WTC11 (cell line): ENCODE measurements around the gene PRRG1.

Experiments used
- ARID4B ChIP-seq: sonication (generic); formaldehyde crosslinking; IDR thresholded peaks from 2 replicates; pipeline ENCODE4 v1.8.0; 2023; ENCODE audit warnings: missing genetic modification reagents, mild to moderate bottlenecking, borderline replicate concordance
- ATF2 ChIP-seq: sonication (generic); formaldehyde crosslinking; IDR thresholded peaks from 2 replicates; pipeline ENCODE4 v1.8.1; 2022; ENCODE audit warnings: low read depth, missing genetic modification reagents, borderline replicate concordance
- CTCF ChIP-seq: fragments of 200-600 bp; IDR thresholded peaks from 2 replicates; pipeline ENCODE4 v1.8.0; 2022; ENCODE audit warnings: antibody characterized with exemption
- ESRRA ChIP-seq: sonication (generic); formaldehyde crosslinking; IDR thresholded peaks from 2 replicates; pipeline ENCODE4 v1.8.1; 2022; ENCODE audit warnings: mild to moderate bottlenecking, missing genetic modification reagents, borderline replicate concordance
- GABPB1 ChIP-seq: sonication (generic); formaldehyde crosslinking; IDR thresholded peaks from 2 replicates; pipeline ENCODE4 v1.8.1; 2023; ENCODE audit warnings: mild to moderate bottlenecking, missing genetic modification reagents
- HMGXB4 ChIP-seq: sonication (generic); formaldehyde crosslinking; IDR thresholded peaks from 2 replicates; pipeline ENCODE4 v1.8.1; 2023; ENCODE audit warnings: mild to moderate bottlenecking, moderate library complexity, missing genetic modification reagents
- JUN ChIP-seq: sonication (generic); formaldehyde crosslinking; IDR thresholded peaks from 2 replicates; pipeline ENCODE4 v1.8.0; 2023; ENCODE audit warnings: mild to moderate bottlenecking, missing genetic modification reagents
- NFATC4 ChIP-seq: fragments of 250-450 bp; sonication (Bioruptor Pico); IDR thresholded peaks from 2 replicates; pipeline ENCODE4 v1.9.0; 2021; ENCODE audit warnings: mild to moderate bottlenecking
- USF1 ChIP-seq: sonication (generic); formaldehyde crosslinking; IDR thresholded peaks from 2 replicates; pipeline ENCODE4 v1.8.0; 2022; ENCODE audit warnings: mild to moderate bottlenecking, missing genetic modification reagents
- ZNF232 ChIP-seq: sonication (generic); formaldehyde crosslinking; IDR thresholded peaks from 2 replicates; pipeline ENCODE4 v1.8.0; 2022; ENCODE audit warnings: mild to moderate bottlenecking, missing genetic modification reagents
- ZNF263 ChIP-seq: sonication (generic); formaldehyde crosslinking; IDR thresholded peaks from 2 replicates; pipeline ENCODE4 v1.8.1; 2022; ENCODE audit warnings: low read depth, mild to moderate bottlenecking, moderate library complexity, missing genetic modification reagents
- ZNF281 ChIP-seq: sonication (generic); formaldehyde crosslinking; IDR thresholded peaks from 2 replicates; pipeline ENCODE4 v1.8.0; 2023; ENCODE audit warnings: mild to moderate bottlenecking, missing genetic modification reagents
- ZNF416 ChIP-seq: fragments of 250-450 bp; sonication (Bioruptor Pico); IDR thresholded peaks from 2 replicates; pipeline ENCODE4 v1.9.0; 2021; ENCODE audit warnings: mild to moderate bottlenecking, inconsistent platforms
- ZNF423 ChIP-seq: fragments of 250-450 bp; sonication (Bioruptor Pico); IDR thresholded peaks from 2 replicates; pipeline ENCODE4 v2.1.2; 2022; ENCODE audit warnings: mild to moderate bottlenecking, moderate library complexity

- TF ChIP-seq ARID4B (no peak), ATF2 (CRISPR knock-in tag) (no peak), GABPB1 (no peak), ZNF416 (CRISPR knock-in tag) (no peak), USF1 (no peak), CTCF (no peak), ZNF423 (CRISPR knock-in tag) (no peak), ZNF232 (no peak), ESRRA (no peak), NFATC4 (CRISPR knock-in tag) (no peak), ZNF281 (CRISPR knock-in tag) (no peak), JUN (CRISPR knock-in tag) (no peak), HMGXB4 (CRISPR knock-in tag) (no peak), ZNF263 (CRISPR knock-in tag) (no peak)
Measured at GRCh38 chrX:37364666-37365065, 15.5 kb downstream of the PRRG1 start.
